Coronary artery (tissue), 2 donors: ENCODE data around the gene CYB5RL.

Experiments used
- DNase-seq: peaks from one replicate; pipeline ENCODE4 v3.0.0-alpha.2; 2017; ENCODE audit warnings: low spot score
- H3K27ac ChIP-seq, 2 donors: fragments of 200-600 bp; sonication (generic); one replicate each; pipeline ENCODE4 v1.5.1; 2016 to 2019
- H3K4me3 ChIP-seq: fragments of 200-600 bp; sonication (generic); 2 replicates; pipeline ENCODE4 v1.5.1; 2016; ENCODE audit warnings: mild to moderate bottlenecking, moderate library complexity
- TF ChIP-seq, protein P1 (sequence below): fragments of 200-600 bp; sonication (generic); IDR thresholded peaks from one replicate; pipeline ENCODE4 v1.5.1; 2019; ENCODE audit warnings: antibody characterized with exemption

Gene CYB5RL

DNA sequence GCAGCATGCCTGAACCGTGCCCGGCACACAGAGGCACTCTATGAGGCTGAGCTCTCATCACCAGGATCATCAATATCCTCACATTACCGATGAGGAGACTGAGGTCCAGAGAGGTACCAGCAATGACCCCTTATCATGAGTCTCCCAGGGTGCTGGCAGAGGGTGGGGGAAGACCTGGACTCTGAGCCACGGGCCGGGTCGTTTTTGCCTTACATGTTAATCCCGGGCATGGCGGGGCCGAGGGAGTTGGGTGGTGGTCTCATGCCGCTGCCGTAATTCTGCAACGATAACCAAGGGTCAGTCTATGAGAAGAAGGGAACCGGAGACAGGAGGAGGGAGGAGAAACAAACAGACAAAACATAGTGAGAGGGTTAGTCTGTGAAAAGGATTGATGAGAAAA, 43.2 kb upstream of the CYB5RL start:
- H3K4me3 ChIP-seq, result no peak overlapping the region
- no peak overlapping the region for H3K27ac ChIP-seq
- TF ChIP-seq, protein P1, sequence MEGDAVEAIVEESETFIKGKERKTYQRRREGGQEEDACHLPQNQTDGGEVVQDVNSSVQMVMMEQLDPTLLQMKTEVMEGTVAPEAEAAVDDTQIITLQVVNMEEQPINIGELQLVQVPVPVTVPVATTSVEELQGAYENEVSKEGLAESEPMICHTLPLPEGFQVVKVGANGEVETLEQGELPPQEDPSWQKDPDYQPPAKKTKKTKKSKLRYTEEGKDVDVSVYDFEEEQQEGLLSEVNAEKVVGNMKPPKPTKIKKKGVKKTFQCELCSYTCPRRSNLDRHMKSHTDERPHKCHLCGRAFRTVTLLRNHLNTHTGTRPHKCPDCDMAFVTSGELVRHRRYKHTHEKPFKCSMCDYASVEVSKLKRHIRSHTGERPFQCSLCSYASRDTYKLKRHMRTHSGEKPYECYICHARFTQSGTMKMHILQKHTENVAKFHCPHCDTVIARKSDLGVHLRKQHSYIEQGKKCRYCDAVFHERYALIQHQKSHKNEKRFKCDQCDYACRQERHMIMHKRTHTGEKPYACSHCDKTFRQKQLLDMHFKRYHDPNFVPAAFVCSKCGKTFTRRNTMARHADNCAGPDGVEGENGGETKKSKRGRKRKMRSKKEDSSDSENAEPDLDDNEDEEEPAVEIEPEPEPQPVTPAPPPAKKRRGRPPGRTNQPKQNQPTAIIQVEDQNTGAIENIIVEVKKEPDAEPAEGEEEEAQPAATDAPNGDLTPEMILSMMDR, result no peak
- DNase-seq, result no peak

GRCh38 chr1:54241364-54241763, 41.5 kb upstream of the CYB5RL start:
- DNase-seq, result no peak
- H3K27ac ChIP-seq, result no peak overlapping the region
- no peak overlapping the region for H3K4me3 ChIP-seq
- TF ChIP-seq, protein P1, result no peak

GRCh38 chr1:54240741-54241335, 41.0 kb upstream of the CYB5RL start:
- no peak overlapping the region for H3K4me3 ChIP-seq
- no peak overlapping the region for H3K27ac ChIP-seq
- TF ChIP-seq, protein P1, result no peak
- DNase-seq, result no peak

DNA sequence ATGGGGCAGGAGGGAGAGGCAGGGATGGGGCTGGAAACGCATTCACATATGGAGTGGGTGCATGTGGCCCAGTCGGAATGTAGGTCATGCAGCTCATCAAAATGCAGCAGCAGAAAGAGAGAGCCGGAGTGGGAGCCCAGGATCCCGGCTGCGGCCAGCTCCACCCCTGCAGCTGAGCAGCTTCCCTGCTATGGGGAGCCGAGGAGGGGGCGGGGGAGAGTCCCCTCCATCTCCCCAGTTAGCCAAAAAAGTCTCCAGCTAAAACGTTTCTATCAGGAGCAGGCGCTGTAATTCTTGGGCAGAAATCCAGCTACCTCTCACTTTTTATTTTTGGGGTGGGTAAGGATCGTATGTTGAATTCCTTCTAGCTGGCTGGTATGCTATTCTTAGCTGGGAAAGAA, 39.8 kb upstream of the CYB5RL start:
- TF ChIP-seq, protein P1, result no peak
- DNase-seq, result no peak
- no peak overlapping the region for H3K4me3 ChIP-seq
- H3K27ac ChIP-seq, result peak overlapping the region in 1 of 2 donors; percentile 36

- Histone ChIP-seq H3K27ac (peak overlapping the region in 1 of 2 donors; percentile 36), H3K4me3 (no peak overlapping the region)
- TF ChIP-seq, protein P1, result no peak
- DNase-seq, result no peak
These were observed 39.2 kb upstream of the CYB5RL start for GRCh38 chr1:54239035-54239383.

GRCh38 chr1:54238353-54239034, 38.7 kb upstream of the CYB5RL start:
- H3K27ac ChIP-seq, result no peak overlapping the region
- DNase-seq, result no peak
- TF ChIP-seq, protein P1, result no peak

DNA sequence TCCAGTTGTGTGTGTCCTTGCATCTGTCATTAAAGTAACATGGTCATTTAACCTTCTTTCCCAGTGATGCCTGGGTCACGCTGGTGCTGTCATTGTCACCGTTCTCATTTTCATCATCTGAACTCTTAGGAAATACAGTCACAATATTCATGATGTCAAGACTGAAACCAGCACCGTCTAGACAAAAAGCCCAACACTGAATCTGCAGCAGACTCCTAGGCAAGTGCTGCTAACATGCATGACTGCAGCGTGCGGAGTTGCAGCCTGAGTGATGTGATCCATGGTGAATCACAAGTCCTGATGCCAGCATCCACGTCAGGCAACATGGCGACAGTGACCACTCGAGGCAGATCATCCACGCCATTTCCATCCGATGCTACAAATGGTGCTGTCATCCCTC, 37.8 kb upstream of the CYB5RL start:
- Histone ChIP-seq H3K4me3 (no peak overlapping the region), H3K27ac (no peak overlapping the region)
- DNase-seq, result no peak
- TF ChIP-seq, protein P1, result no peak

More at GRCh38 chr1:54238353-54239034, 38.7 kb upstream of the CYB5RL start:
- no peak overlapping the region for H3K4me3 ChIP-seq
